ENCODE data around the gene NHSL1.

The NHSL1 gene

DNA sequence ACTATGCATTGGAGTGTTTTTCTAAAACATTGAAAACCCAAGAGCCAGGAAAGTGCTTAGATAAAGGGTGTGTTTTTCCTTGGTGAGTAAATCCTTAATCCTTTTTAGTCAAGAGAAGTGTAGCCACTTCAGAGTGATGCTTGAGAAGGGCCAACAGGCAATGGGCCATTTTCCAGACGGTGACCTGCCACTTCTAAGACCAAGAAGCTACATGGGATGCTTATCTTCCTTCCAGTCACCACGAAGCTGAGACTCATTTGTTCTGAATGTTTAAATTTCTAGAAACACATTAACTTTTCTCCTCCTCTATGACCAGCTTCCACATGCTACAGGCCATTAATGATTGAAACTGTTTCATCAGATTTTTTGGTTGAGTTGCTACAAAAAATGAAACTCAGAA is 34.4 kb upstream of the NHSL1 start:
- TF ChIP-seq, protein P1, sequence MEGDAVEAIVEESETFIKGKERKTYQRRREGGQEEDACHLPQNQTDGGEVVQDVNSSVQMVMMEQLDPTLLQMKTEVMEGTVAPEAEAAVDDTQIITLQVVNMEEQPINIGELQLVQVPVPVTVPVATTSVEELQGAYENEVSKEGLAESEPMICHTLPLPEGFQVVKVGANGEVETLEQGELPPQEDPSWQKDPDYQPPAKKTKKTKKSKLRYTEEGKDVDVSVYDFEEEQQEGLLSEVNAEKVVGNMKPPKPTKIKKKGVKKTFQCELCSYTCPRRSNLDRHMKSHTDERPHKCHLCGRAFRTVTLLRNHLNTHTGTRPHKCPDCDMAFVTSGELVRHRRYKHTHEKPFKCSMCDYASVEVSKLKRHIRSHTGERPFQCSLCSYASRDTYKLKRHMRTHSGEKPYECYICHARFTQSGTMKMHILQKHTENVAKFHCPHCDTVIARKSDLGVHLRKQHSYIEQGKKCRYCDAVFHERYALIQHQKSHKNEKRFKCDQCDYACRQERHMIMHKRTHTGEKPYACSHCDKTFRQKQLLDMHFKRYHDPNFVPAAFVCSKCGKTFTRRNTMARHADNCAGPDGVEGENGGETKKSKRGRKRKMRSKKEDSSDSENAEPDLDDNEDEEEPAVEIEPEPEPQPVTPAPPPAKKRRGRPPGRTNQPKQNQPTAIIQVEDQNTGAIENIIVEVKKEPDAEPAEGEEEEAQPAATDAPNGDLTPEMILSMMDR (IDR thresholded peaks at IDR 0.05; ENCODE audit: low read depth, low read length, missing control alignments): no peak
- H3K4me3 ChIP-seq (replicated peaks; ENCODE audit: low read depth, low read length): no peak overlapping the region
- DNase-seq (ENCODE audit: extremely low read depth, low read depth): no peak

DNA sequence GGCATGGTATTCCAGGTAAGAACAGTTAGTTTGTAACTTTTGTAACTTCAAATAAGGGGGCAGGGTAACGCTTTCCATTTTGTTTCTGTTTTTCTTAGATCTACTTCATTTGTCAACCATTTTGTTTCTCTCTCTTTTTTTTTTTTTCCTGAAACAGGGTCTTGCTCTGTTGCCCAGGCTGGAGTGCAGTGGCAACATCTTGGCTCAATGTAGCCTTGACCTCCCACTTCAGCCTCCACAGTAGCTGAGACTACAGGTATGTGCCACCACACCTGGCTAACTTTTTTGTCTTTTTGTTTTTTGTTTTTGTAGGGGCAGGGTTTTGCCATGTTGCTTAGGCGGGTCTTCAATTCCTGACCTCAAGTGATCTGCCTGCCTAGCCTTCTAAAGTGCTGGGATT is 32.1 kb upstream of the NHSL1 start:
- DNase-seq (ENCODE audit: extremely low read depth, low read depth): no peak
- no peak overlapping the region for H3K4me3 ChIP-seq (replicated peaks; ENCODE audit: low read depth, low read length)
- TF ChIP-seq, protein P1 (IDR thresholded peaks at IDR 0.05; ENCODE audit: low read depth, low read length, missing control alignments): no peak

DNA sequence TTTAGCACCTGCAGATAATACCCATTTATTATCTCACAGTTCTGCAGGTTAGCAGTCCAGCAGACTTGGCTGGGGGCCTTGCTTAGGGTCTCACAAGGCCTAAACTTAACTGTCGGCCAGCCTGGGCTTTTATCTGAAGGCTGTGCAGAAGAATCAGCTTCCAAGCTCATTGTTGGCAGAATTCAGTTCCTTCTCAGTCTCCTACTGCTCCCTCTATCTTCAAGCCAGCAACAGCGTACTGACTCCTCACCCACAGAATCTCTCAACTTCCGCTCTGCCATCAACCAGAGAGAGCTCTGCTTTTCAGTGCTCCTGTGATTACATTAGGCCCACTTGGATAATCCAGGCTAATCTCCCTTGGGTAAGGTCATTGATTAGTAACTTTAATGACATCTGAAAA is 30.2 kb upstream of the NHSL1 start:
- DNase-seq (ENCODE audit: extremely low read depth, low read depth): no peak
- H3K4me3 ChIP-seq (replicated peaks; ENCODE audit: low read depth, low read length): no peak overlapping the region
- TF ChIP-seq, protein P1 (IDR thresholded peaks at IDR 0.05; ENCODE audit: low read depth, low read length, missing control alignments): no peak

DNA sequence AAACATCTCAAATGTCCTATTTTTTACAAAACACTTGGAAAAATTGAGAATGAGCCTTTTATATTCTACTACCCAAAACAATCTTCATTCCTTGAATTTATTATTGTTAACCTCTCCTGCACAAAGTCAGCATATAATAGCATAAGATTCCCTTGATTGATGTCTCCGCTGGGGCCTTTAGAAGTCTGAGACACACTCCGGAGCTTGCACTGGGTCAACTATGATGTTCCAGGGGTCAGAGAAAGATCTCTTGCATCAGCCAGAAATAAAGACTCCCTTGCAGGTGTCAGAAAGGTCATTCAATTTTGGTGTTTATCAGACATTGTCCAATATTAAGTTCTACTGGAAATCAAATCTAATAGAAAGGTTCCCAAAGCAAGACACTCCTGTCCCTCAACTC is 29.7 kb upstream of the NHSL1 start:
- DNase-seq (ENCODE audit: extremely low read depth, low read depth): no peak
- no peak overlapping the region for H3K4me3 ChIP-seq (replicated peaks; ENCODE audit: low read depth, low read length)
- TF ChIP-seq, protein P1 (IDR thresholded peaks at IDR 0.05; ENCODE audit: low read depth, low read length, missing control alignments): no peak

DNA sequence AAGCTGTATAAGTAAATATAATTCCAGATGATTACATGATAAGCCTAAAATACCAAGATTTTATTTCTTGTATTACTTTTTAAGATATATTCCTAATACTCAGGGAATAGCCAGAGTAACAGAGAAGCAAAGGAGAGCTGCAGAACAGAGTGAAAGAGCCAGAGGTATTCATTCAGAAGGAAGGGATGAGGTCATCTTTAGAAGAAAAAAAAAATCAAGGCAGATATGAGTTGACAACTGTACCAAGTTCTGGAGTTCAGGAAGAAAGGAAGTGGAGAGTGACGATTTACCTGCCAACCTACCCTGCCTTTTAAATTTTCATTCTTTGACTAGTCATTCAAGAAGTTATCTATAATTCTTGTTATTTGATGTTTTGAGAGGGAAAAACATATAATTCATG is 28.8 kb upstream of the NHSL1 start:
- no peak for DNase-seq (ENCODE audit: extremely low read depth, low read depth)
- TF ChIP-seq, protein P1 (IDR thresholded peaks at IDR 0.05; ENCODE audit: low read depth, low read length, missing control alignments): no peak
- H3K4me3 ChIP-seq (replicated peaks; ENCODE audit: low read depth, low read length): no peak overlapping the region

DNA sequence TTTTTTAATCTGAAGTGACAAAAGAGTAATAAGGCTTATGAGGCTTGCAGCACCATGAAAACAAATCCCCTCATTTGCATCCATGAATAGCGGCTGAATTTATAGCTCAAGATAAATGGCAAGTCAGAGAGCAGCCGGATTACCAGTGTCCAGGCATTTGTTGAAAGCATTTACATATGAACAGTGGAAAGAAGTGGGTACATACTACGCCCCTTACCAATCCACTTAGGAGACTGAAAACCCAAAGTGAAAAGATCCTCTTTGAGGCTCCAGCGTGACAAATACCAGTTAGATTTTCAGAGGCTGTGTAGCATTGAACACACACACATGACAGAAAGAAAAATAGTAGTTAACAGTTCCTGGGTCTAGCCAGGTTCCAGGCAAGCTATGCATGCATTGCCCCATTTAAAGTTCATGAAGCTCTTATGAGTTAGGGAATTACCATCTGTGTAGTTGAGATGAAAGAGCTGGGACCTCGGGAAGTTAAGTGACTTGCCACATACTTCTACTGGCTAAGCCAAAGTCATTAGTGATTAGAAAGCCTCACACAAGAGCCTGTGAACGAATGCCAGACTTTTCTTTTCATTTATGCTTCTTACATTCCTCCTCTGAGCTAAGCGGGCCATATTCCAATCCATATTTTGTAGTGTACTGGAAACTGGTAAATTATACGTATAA is 28.3 kb upstream of the NHSL1 start:
- DNase-seq (ENCODE audit: extremely low read depth, low read depth): no peak
- no peak overlapping the region for H3K4me3 ChIP-seq (replicated peaks; ENCODE audit: low read depth, low read length)
- TF ChIP-seq, protein P1 (IDR thresholded peaks at IDR 0.05; ENCODE audit: low read depth, low read length, missing control alignments): no peak

DNA sequence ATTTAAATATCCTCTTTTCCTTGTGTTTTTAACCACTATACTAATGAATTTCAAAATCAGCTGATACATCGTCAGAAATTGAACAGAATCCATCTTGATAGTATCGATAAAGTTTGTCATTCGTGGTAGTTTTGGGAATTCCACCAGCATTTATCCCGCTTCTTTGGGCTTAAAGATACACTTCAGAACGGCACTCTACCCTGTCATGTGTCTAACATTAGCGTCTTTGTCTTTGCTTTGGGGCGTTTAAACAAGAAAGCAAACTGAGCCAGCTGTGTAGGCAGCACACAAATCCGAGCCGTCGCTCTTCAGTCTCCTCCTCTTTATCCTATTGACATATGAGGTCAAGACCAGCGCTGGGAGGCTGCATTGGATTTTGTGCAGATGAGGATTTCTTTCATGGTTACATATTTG is 27.5 kb upstream of the NHSL1 start:
- TF ChIP-seq, protein P1 (IDR thresholded peaks at IDR 0.05; ENCODE audit: low read depth, low read length, missing control alignments): no peak
- H3K4me3 ChIP-seq (replicated peaks; ENCODE audit: low read depth, low read length): no peak overlapping the region
- no peak for DNase-seq (ENCODE audit: extremely low read depth, low read depth)
